Breast epithelium (tissue), 4 donors: ENCODE data around the gene ACOT8. TPM values are rescaled to one million over a fixed set of nuclear protein-coding genes. Genes with fewer than 3 reads are reported as not detected.

Source experiments
- DNase-seq, 2 donors: peaks; one replicate each; pipeline ENCODE4 v3.0.0-alpha.2; 2019; ENCODE audit warnings: low spot score in 2 of 2
- H3K27ac ChIP-seq, 2 donors: fragments of 200-600 bp; sonication (generic) in 1 of 2; one replicate each; pipeline ENCODE4 v1.5.1; 2016 to 2019; ENCODE audit warnings: mild to moderate bottlenecking in 1 of 2
- H3K27me3 ChIP-seq, 2 donors: fragments of 200-600 bp; sonication (generic) in 1 of 2; one replicate each; pipeline versions ENCODE4 v1.5.1 to v1.6.0; 2017 to 2019; ENCODE audit warnings: control low read depth in 1 of 2, mild to moderate bottlenecking in 1 of 2
- H3K36me3 ChIP-seq: fragments of 200-600 bp; one replicate; pipeline ENCODE4 v1.5.1; 2019
- H3K4me1 ChIP-seq, 2 donors: fragments of 200-600 bp; sonication (generic); one replicate each; pipeline ENCODE4 v1.5.1; 2016 to 2019; ENCODE audit warnings: control low read depth in 1 of 2
- H3K4me3 ChIP-seq, 3 donors: fragments of 200-600 bp; sonication (generic); 1 replicate in 2 of 3; 2 replicates in 1 of 3; pipeline ENCODE4 v1.5.1; 2016 to 2019; ENCODE audit warnings: mild to moderate bottlenecking in 3 of 3, moderate library complexity in 2 of 3
- H3K9me3 ChIP-seq, 2 donors: fragments of 200-600 bp; sonication (generic) in 1 of 2; one replicate each; pipeline ENCODE4 v1.5.1; 2016 to 2019; ENCODE audit warnings: control low read depth in 1 of 2
- POLR2A ChIP-seq: fragments of 450-650 bp; IDR thresholded peaks from one replicate; pipeline ENCODE4 v1.6.1; 2016; ENCODE audit warnings: antibody characterized with exemption, mild to moderate bottlenecking, moderate library complexity
- POLR2AphosphoS5 ChIP-seq, 3 donors: sonication (generic); formaldehyde crosslinking; IDR thresholded peaks; one replicate each; pipeline ENCODE4 v1.6.1; 2017; ENCODE audit warnings: antibody characterized with exemption in 3 of 3
- intact Hi-C: fragments of 100-400 bp; cut with DNase I; formaldehyde crosslinking; loops from one replicate; pipeline ENCODE4 v1.15.1; 2023; ENCODE audit warnings: low total_unique reads
- total RNA-seq, 3 donors: library from RNA; depleted of rRNA; stranded (reverse); fragments of >200 nt; gene quantifications; one replicate each; pipeline ENCODE4 v1.1.0, GENCODE V29; 2016
- TF ChIP-seq, protein P1 (sequence below), 3 donors: fragments of 450-650 bp; IDR thresholded peaks; one replicate each; pipeline ENCODE4 v1.5.1; 2016 to 2017; ENCODE audit warnings: antibody characterized with exemption in 3 of 3, mild to moderate bottlenecking in 3 of 3, moderate library complexity in 3 of 3

ACOT8 gene
- total RNA-seq, 3 donors from 2014 or later, result 33.4 to 48.9 (median 37.3) TPM

DNA sequence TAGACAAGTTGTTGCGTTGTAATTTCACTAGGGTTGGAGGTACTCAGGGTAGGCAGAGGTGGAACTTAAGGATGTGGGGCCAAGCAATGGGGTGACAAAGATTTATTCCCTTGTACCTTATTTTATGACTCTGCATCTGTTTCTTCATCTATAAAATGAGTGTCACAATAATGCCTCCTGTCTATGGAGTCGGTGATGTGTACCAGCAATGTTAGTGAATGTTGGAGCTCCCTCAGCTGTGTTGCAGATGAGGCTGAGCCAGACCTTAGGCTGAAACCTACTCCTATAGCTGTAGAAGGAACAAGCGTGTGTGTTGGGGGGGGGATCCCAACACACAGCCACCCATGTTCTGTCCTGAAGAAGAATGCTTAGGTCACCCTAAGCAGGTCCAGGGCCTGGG lies 40.2 kb downstream of the ACOT8 start:
- Histone ChIP-seq H3K36me3 (no peaks in the 10 kb centered on the region), H3K4me3 (no peak overlapping the region), H3K9me3 (no peaks in the 10 kb centered on the region), H3K27me3 (peaks cover 0 to 1% of the 10 kb centered on the region in 2 donors), H3K27ac (no peak overlapping the region), H3K4me1 (peaks cover 0 to 4% of the 10 kb centered on the region in 2 donors)
- no peak for DNase-seq
- TF ChIP-seq, protein P1, sequence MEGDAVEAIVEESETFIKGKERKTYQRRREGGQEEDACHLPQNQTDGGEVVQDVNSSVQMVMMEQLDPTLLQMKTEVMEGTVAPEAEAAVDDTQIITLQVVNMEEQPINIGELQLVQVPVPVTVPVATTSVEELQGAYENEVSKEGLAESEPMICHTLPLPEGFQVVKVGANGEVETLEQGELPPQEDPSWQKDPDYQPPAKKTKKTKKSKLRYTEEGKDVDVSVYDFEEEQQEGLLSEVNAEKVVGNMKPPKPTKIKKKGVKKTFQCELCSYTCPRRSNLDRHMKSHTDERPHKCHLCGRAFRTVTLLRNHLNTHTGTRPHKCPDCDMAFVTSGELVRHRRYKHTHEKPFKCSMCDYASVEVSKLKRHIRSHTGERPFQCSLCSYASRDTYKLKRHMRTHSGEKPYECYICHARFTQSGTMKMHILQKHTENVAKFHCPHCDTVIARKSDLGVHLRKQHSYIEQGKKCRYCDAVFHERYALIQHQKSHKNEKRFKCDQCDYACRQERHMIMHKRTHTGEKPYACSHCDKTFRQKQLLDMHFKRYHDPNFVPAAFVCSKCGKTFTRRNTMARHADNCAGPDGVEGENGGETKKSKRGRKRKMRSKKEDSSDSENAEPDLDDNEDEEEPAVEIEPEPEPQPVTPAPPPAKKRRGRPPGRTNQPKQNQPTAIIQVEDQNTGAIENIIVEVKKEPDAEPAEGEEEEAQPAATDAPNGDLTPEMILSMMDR (IDR thresholded peaks at IDR 0.05), result no peak
- TF ChIP-seq POLR2AphosphoS5 (IDR thresholded peaks at IDR 0.05) (no peak), POLR2A (no peak)
- intact Hi-C loops, result no loop called here

DNA sequence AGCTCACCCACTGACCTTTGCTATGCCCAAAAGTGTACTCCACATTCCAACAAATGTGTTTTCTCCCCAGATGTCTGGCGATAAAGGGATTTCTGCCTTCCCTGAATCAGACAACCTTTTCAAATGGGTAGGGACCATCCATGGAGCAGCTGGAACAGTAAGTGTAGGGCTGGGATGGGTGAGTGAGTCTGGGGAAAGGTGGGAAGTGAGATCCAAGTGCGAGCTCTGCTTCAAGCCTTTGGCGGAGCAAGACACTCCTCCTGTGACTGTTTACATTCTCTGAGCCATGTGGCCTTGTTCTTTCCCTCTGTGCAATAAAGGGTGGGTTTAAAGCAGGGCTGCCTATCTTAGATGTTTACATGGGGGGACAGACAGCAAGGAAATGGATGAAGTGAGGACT lies 42.9 kb downstream of the ACOT8 start:
- Histone ChIP-seq H3K36me3 (peaks cover 11% of the 10 kb centered on the region), H3K27ac (no peak overlapping the region), H3K27me3 (no peaks in the 10 kb centered on the region), H3K9me3 (no peaks in the 10 kb centered on the region), H3K4me1 (peaks cover 0 to 4% of the 10 kb centered on the region in 2 donors), H3K4me3 (no peak overlapping the region)
- no peak for DNase-seq
- intact Hi-C loops, result no loop called here
- no peak for TF ChIP-seq POLR2AphosphoS5 (IDR thresholded peaks at IDR 0.05)
- TF ChIP-seq POLR2A, result no peak
- TF ChIP-seq, protein P1 (IDR thresholded peaks at IDR 0.05), result no peak

DNA sequence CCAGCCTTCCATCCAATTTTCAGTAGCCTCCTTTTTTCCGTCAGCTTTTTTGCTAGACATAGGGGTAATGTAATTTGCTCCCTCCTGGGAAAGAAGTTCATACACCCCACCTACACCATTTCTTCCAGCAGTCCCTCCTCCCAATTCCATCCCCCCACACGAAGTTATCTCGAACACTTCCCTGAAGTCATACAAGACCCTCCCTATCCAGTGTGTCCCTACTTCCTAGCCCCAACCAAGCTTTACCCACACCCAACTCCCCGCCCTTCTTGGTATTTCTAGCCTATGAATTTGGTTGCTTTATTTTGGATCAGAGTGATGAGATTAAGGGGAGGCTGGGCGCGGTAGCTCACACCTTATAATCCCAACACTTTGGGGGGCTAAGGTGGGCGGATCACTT lies 43.7 kb downstream of the ACOT8 start:
- intact Hi-C loops, result loop anchor here (2.0 kb wide), 1 partner anchor 75 kb away; no protein-coding TSS in a partner anchor
- Histone ChIP-seq H3K27me3 (no peaks in the 10 kb centered on the region), H3K36me3 (peaks cover 14% of the 10 kb centered on the region), H3K4me3 (no peak overlapping the region), H3K27ac (no peak overlapping the region), H3K9me3 (no peaks in the 10 kb centered on the region), H3K4me1 (peaks cover 0 to 4% of the 10 kb centered on the region in 2 donors)
- no peak for DNase-seq
- TF ChIP-seq POLR2AphosphoS5 (IDR thresholded peaks at IDR 0.05) (no peak), POLR2A (no peak)
- TF ChIP-seq, protein P1 (IDR thresholded peaks at IDR 0.05), result no peak

DNA sequence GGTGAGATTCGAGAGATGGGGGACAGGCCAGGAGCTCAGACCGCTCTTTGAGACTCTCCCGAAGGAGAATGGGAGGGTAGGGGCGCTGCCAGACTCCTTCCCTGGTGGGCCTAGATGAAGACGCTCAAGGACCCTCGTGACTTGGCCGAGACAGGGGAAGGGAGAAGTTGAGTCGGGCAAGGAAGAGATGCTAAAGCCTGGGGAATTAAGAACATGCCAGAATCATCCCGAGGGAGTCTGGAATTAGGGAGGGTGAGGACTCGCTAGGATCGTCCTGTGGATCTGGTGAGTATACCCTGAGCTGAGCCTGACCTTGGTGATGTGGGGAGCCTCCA lies 44.2 kb downstream of the ACOT8 start:
- DNase-seq, result no peak
- Histone ChIP-seq H3K36me3 (peaks cover 14% of the 10 kb centered on the region), H3K9me3 (no peaks in the 10 kb centered on the region), H3K4me1 (peaks cover 0 to 4% of the 10 kb centered on the region in 2 donors), H3K27me3 (no peaks in the 10 kb centered on the region), H3K4me3 (peak overlapping the region; percentile 46 to 77 (median 65)), H3K27ac (no peak overlapping the region)
- intact Hi-C loops, result loop anchor here (2.0 kb wide), 1 partner anchor 76 kb away; no protein-coding TSS in a partner anchor
- TF ChIP-seq, protein P1 (IDR thresholded peaks at IDR 0.05), result no peak
- TF ChIP-seq POLR2A, result no peak
- TF ChIP-seq POLR2AphosphoS5 (IDR thresholded peaks at IDR 0.05), result no peak

DNA sequence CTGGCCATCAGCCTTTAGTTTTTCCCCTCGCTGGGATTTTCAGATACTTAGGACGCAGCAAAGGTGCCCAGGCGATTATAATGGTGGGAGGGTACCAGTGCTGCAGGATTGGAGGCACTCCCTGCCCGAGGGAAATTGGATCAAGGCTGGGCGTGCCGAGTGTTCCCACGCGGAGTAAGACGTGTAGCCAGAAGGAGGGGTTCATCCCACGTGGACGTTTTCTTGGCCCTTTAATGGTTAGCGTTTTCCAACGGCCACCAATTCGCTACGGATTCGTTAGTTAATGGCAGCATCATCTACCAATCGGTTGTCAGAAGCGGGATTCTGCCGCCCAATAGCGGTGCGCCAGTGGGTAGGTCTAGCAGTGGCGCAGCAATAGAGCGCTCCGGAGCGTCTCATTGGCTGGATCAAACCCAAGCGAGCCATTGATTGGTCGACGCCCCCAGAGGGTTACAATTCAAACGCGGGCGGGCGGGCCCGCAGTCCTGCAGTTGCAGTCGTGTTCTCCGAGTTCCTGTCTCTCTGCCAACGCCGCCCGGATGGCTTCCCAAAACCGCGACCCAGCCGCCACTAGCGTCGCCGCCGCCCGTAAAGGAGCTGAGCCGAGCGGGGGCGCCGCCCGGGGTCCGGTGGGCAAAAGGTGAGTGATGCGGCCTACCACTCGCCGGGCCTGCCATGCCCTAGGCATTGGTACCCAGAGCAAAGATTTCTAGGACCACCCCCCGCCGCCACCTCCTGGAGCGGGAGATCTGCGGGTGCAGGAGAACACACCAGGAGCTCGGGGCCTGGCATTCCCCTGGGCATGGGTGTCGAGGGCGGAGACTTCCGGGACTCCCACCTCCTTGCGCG lies 44.8 kb downstream of the ACOT8 start, which contains the start of gene UBE2C:
TSS of gene UBE2C (plus strand) at position 488 of the 849 bp plus-strand sequence. CDS start at position 540, 52 bp downstream.
- Histone ChIP-seq H3K27ac (peak within 1 kb of the TSS; percentile 32 to 50), H3K4me1 (peaks cover 0 to 4% of the 10 kb centered on the region in 2 donors), H3K27me3 (no peaks in the 10 kb centered on the region), H3K4me3 (peak within 1 kb of the TSS; percentile 46 to 77 (median 65)), H3K9me3 (no peaks in the 10 kb centered on the region), H3K36me3 (peaks cover 14% of the 10 kb centered on the region)
- DNase-seq, result peak; percentile 97 to 99
- intact Hi-C loops, result loop anchor here (2.0 kb wide), 1 partner anchor 76 kb away; no protein-coding TSS in a partner anchor
- TF ChIP-seq POLR2AphosphoS5 (IDR thresholded peaks at IDR 0.05), result peak; percentile 48 to 59 (median 55)
- no peak for TF ChIP-seq POLR2A
- TF ChIP-seq, protein P1 (IDR thresholded peaks at IDR 0.05), result no peak
